ENCODE data around the gene COMMD1.
"Not testable (repeated sequence)": the region's sequence is repeated elsewhere in the genome, so short reads cannot be mapped to it uniquely, and the experiment has no call there.

COMMD1 gene

GRCh38 chr2:61995065-61995464 is 89.6 kb downstream of the COMMD1 start:
- no peak for TF ChIP-seq CTCF (conservative IDR thresholded peaks at IDR 0.05; ENCODE audit: low read depth)
- POLR2A ChIA-PET (ENCODE audit: low non-redundant PET), result no interaction called here
- DNase-seq (ENCODE audit: low spot score), result no peak
- H3K27ac ChIP-seq, result no peak overlapping the region
- CTCF ChIA-PET, result interaction anchor here (0.5 to 0.7 kb wide), 2 partner anchors 26 to 185 kb away, joined by 3 to 4 read pairs; no protein-coding TSS in a partner anchor

- no peak for TF ChIP-seq CTCF (conservative IDR thresholded peaks at IDR 0.05; ENCODE audit: low read depth)
- POLR2A ChIA-PET (ENCODE audit: low non-redundant PET), result no interaction called here
- CTCF ChIA-PET, result interaction anchor here (0.5 to 0.7 kb wide), 2 partner anchors 25 to 184 kb away, joined by 3 to 4 read pairs; no protein-coding TSS in a partner anchor
- H3K27ac ChIP-seq, result no peak overlapping the region
- no peak for DNase-seq (ENCODE audit: low spot score)
Measured at GRCh38 chr2:61995515-61995914, 90.0 kb downstream of the COMMD1 start.

GRCh38 chr2:61998426-61998825 is 93.0 kb downstream of the COMMD1 start:
- no peak for TF ChIP-seq CTCF (conservative IDR thresholded peaks at IDR 0.05; ENCODE audit: low read depth)
- no peak overlapping the region for H3K27ac ChIP-seq
- no peak for DNase-seq (ENCODE audit: low spot score)
- POLR2A ChIA-PET (ENCODE audit: low non-redundant PET), result no interaction called here
- CTCF ChIA-PET, result interaction anchor here (0.6 to 1.0 kb wide), 4 partner anchors 115 to 742 kb away, joined by 3 to 4 read pairs (median 3); no protein-coding TSS in a partner anchor

- no peak for DNase-seq (ENCODE audit: low spot score)
- ChIA-PET CTCF (interaction anchor here (0.6 kb wide), 1 partner anchor 34 kb away, joined by 3 read pairs; no protein-coding TSS in a partner anchor), POLR2A (ENCODE audit: low non-redundant PET) (interaction anchor here (0.6 kb wide), 1 partner anchor 45 kb away, joined by 4 read pairs; no protein-coding TSS in a partner anchor)
- no peak for TF ChIP-seq CTCF (conservative IDR thresholded peaks at IDR 0.05; ENCODE audit: low read depth)
- H3K27ac ChIP-seq, result no peak overlapping the region
Measured at GRCh38 chr2:62000538-62000937, 95.1 kb downstream of the COMMD1 start.

GRCh38 chr2:62001431-62001830 is 96.0 kb downstream of the COMMD1 start:
- POLR2A ChIA-PET (ENCODE audit: low non-redundant PET), result interaction anchor here (0.6 kb wide), 1 partner anchor 88 kb away, joined by 13 read pairs; no protein-coding TSS in a partner anchor
- CTCF ChIA-PET, result interaction anchor here (0.7 to 1.6 kb wide), 2 partner anchors 8 to 31 kb away, joined by 4 read pairs; no protein-coding TSS in a partner anchor
- no peak for TF ChIP-seq CTCF (conservative IDR thresholded peaks at IDR 0.05; ENCODE audit: low read depth)

GRCh38 chr2:62004428-62004827 is 99.0 kb downstream of the COMMD1 start:
- CTCF ChIA-PET; POLR2A ChIA-PET (ENCODE audit: low non-redundant PET); DNase-seq (ENCODE audit: low spot score); H3K27ac ChIP-seq: not testable (repeated sequence)

More at GRCh38 chr2:62001431-62001830, 96.0 kb downstream of the COMMD1 start:
- no peak overlapping the region for H3K27ac ChIP-seq
- DNase-seq (ENCODE audit: low spot score), result no peak

GRCh38 chr2:62007555-62007954 is 102.1 kb downstream of the COMMD1 start:
- no peak overlapping the region for H3K27ac ChIP-seq
- ChIA-PET CTCF (interaction anchor here (0.6 kb wide), 1 partner anchor 33 kb away, joined by 4 read pairs; no protein-coding TSS in a partner anchor), POLR2A (ENCODE audit: low non-redundant PET) (no interaction called here)
- TF ChIP-seq CTCF (conservative IDR thresholded peaks at IDR 0.05; ENCODE audit: low read depth), result no peak
- no peak for DNase-seq (ENCODE audit: low spot score)
